MM.1S (cell line): Measurements from ENCODE around the gene RPS2.

ENCODE experiments used
- DNase-seq: peaks from one replicate; pipeline ENCODE4 v3.0.0-alpha.2; 2015
- H2AFZ ChIP-seq: fragments of 300-600 bp; sonication (generic); 2 replicates; pipeline ENCODE4 v1.6.0; 2016; ENCODE audit warnings: antibody characterized with exemption, low read length
- H3F3A ChIP-seq: fragments of 300-600 bp; sonication (generic); 2 replicates; pipeline ENCODE4 v1.6.1; 2016; ENCODE audit warnings: mild to moderate bottlenecking, antibody characterized with exemption, low read length, moderate library complexity, mixed read lengths; ENCODE audit not compliant: insufficient read depth
- H3K27ac ChIP-seq: fragments of 300-600 bp; sonication (generic); 2 replicates; pipeline ENCODE4 v1.5.1; 2016; ENCODE audit warnings: mild to moderate bottlenecking, low read length
- H3K27me3 ChIP-seq: fragments of 300-600 bp; sonication (generic); replicated peaks from 2 replicates; pipeline ENCODE4 v1.6.0; 2016; ENCODE audit warnings: low read length; ENCODE audit not compliant: insufficient read depth
- H3K36me3 ChIP-seq: fragments of 300-600 bp; sonication (generic); replicated peaks from 2 replicates; pipeline ENCODE4 v1.6.1; 2016; ENCODE audit warnings: mild to moderate bottlenecking, low read length, mixed read lengths; ENCODE audit not compliant: insufficient read depth
- H3K4me1 ChIP-seq: fragments of 300-600 bp; sonication (generic); 2 replicates; pipeline ENCODE4 v1.6.1; 2016; ENCODE audit warnings: low read length, mixed read lengths
- H3K4me2 ChIP-seq: fragments of 300-600 bp; sonication (generic); 2 replicates; pipeline ENCODE4 v1.6.0; 2016; ENCODE audit warnings: low read depth, low read length
- H3K4me3 ChIP-seq: fragments of 300-600 bp; sonication (generic); 2 replicates; pipeline ENCODE4 v1.5.1; 2016; ENCODE audit warnings: low read length, mixed read lengths
- H3K79me2 ChIP-seq: fragments of 300-600 bp; sonication (generic); 2 replicates; pipeline ENCODE4 v1.6.1; 2016; ENCODE audit warnings: mixed run types, low read length, mixed read lengths
- H3K9ac ChIP-seq: fragments of 300-600 bp; sonication (generic); 2 replicates; pipeline ENCODE4 v1.6.1; 2016; ENCODE audit warnings: low read length, mixed read lengths
- H3K9me2 ChIP-seq: fragments of 300-600 bp; sonication (generic); replicated peaks from 2 replicates; pipeline ENCODE4 v1.6.1; 2016; ENCODE audit warnings: mild to moderate bottlenecking, low read length, mixed read lengths; ENCODE audit not compliant: insufficient read depth
- H3K9me3 ChIP-seq: fragments of 300-600 bp; sonication (generic); replicated peaks from 2 replicates; pipeline ENCODE4 v1.6.1; 2016; ENCODE audit warnings: mild to moderate bottlenecking, low read length, mixed read lengths; ENCODE audit not compliant: insufficient read depth
- H4K20me1 ChIP-seq: fragments of 300-600 bp; sonication (generic); 2 replicates; pipeline ENCODE4 v1.6.1; 2016; ENCODE audit warnings: mild to moderate bottlenecking, low read length, moderate library complexity, mixed read lengths; ENCODE audit not compliant: insufficient read depth
- EZH2 ChIP-seq: fragments of 300-600 bp; sonication (generic); optimal IDR thresholded peaks from 2 replicates; pipeline ENCODE3; 2017; ENCODE audit warnings: low read depth, mild to moderate bottlenecking, antibody characterized with exemption, low read length, mixed read lengths
- EZH2phosphoT487 ChIP-seq: fragments of 300-600 bp; sonication (generic); IDR thresholded peaks from 2 replicates; pipeline ENCODE4 v1.6.1; 2018; ENCODE audit warnings: antibody characterized with exemption, low read length
- TF ChIP-seq, protein P1 (sequence below): fragments of 300-600 bp; sonication (generic); IDR thresholded peaks from 2 replicates; pipeline ENCODE4 v1.5.1; 2016; ENCODE audit warnings: antibody characterized with exemption, low read length, mixed read lengths

The RPS2 gene

GRCh38 chr16:1977875-1978268, 13.2 kb upstream of the RPS2 start:
- H3F3A ChIP-seq = peaks cover 9% of the 10 kb centered on the region
- H3K4me1 ChIP-seq = 0 out of 2 replicates have a peak, but pooled peaks cover 3% of the 10 kb centered on the region
- H3K9ac ChIP-seq = no peak overlapping the region
- no peaks in the 10 kb centered on the region for H4K20me1 ChIP-seq
- no peaks in the 10 kb centered on the region for H3K9me3 ChIP-seq
- no peak for DNase-seq
- H3K4me3 ChIP-seq = no peak overlapping the region
- no peaks in the 10 kb centered on the region for H3K9me2 ChIP-seq
- no peaks in the 10 kb centered on the region for H3K36me3 ChIP-seq
- H3K27ac ChIP-seq = no peak overlapping the region
- TF ChIP-seq EZH2 = no peak
- no peak for TF ChIP-seq EZH2phosphoT487
- TF ChIP-seq, protein P1, sequence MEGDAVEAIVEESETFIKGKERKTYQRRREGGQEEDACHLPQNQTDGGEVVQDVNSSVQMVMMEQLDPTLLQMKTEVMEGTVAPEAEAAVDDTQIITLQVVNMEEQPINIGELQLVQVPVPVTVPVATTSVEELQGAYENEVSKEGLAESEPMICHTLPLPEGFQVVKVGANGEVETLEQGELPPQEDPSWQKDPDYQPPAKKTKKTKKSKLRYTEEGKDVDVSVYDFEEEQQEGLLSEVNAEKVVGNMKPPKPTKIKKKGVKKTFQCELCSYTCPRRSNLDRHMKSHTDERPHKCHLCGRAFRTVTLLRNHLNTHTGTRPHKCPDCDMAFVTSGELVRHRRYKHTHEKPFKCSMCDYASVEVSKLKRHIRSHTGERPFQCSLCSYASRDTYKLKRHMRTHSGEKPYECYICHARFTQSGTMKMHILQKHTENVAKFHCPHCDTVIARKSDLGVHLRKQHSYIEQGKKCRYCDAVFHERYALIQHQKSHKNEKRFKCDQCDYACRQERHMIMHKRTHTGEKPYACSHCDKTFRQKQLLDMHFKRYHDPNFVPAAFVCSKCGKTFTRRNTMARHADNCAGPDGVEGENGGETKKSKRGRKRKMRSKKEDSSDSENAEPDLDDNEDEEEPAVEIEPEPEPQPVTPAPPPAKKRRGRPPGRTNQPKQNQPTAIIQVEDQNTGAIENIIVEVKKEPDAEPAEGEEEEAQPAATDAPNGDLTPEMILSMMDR = no peak
- H2AFZ ChIP-seq = no peak overlapping the region
- H3K79me2 ChIP-seq = peaks cover 13% of the 10 kb centered on the region
- no peak overlapping the region for H3K4me2 ChIP-seq
- H3K27me3 ChIP-seq = peaks cover 31% of the 10 kb centered on the region

GRCh38 chr16:1976951-1977874, 12.6 kb upstream of the RPS2 start:
- no peak overlapping the region for H3K9ac ChIP-seq
- TF ChIP-seq, protein P1 = no peak
- TF ChIP-seq EZH2 (no peak), EZH2phosphoT487 (no peak)
- DNase-seq = no peak
- H3K9me2 ChIP-seq = no peaks in the 10 kb centered on the region
- H3K27ac ChIP-seq = no peak overlapping the region
- H3F3A ChIP-seq = 0 out of 2 replicates have a peak, but pooled peaks cover 6% of the 10 kb centered on the region
- no peaks in the 10 kb centered on the region for H4K20me1 ChIP-seq
- no peaks in the 10 kb centered on the region for H3K9me3 ChIP-seq
- peaks cover 19% of the 10 kb centered on the region for H3K79me2 ChIP-seq
- peaks cover 25% of the 10 kb centered on the region for H3K27me3 ChIP-seq
- no peaks in the 10 kb centered on the region for H3K36me3 ChIP-seq
- H2AFZ ChIP-seq = no peak overlapping the region
- H3K4me2 ChIP-seq = no peak overlapping the region
- H3K4me3 ChIP-seq = no peak overlapping the region
- 0 out of 2 replicates have a peak, but pooled peaks cover 3% of the 10 kb centered on the region for H3K4me1 ChIP-seq

DNA sequence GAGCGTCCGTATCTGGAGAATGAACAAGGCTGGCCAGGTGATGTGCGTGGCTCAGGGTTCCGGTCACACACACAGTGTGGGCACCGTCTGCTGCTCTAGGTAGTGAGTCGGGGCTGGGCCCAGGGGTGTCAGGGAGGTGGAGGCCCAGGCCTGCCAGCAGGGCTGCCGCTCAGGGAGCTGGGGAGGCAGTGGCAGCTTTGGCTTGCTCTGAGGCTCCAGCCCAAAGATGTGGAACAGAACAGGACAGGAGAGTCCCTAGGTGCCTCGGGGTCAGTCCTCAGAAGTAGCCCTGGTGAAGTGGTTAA, 11.5 kb upstream of the RPS2 start:
- Histone ChIP-seq H3K4me3 (no peak overlapping the region), H3K27ac (no peak overlapping the region), H3K9me2 (no peaks in the 10 kb centered on the region), H3K9me3 (no peaks in the 10 kb centered on the region), H3K79me2 (peaks cover 23% of the 10 kb centered on the region), H3K9ac (no peak overlapping the region), H3K27me3 (peaks cover 14% of the 10 kb centered on the region), H3K36me3 (no peaks in the 10 kb centered on the region), H2AFZ (no peak overlapping the region), H3K4me1 (0 out of 2 replicates have a peak, but pooled peaks cover 3% of the 10 kb centered on the region), H3F3A (peaks cover 4% of the 10 kb centered on the region; the same call in 1 of the 2 replicates), H4K20me1 (no peaks in the 10 kb centered on the region), H3K4me2 (no peak overlapping the region)
- TF ChIP-seq EZH2 (no peak), EZH2phosphoT487 (no peak)
- TF ChIP-seq, protein P1 = no peak
- no peak for DNase-seq
